NT2/D1 (cell line): Measurements from ENCODE around the gene THBD.

Source experiments
- SUZ12 ChIP-seq: IDR thresholded peaks from 2 replicates; pipeline ENCODE4 v1.6.1; 2011; ENCODE audit not compliant: insufficient read length, insufficient read depth; ENCODE audit errors: extremely low read depth
- YY1 ChIP-seq: IDR thresholded peaks from 2 replicates; pipeline ENCODE4 v1.6.1; 2011; ENCODE audit not compliant: insufficient read length, insufficient read depth
- ZNF274 ChIP-seq: IDR thresholded peaks from 2 replicates; pipeline ENCODE4 v1.6.1; 2011; ENCODE audit warnings: mild to moderate bottlenecking, low read depth, low read length

- TF ChIP-seq YY1, result no peak
- no peak for TF ChIP-seq ZNF274
- no peak for TF ChIP-seq SUZ12
Measured at GRCh38 chr20:23086056-23086566, 36.6 kb upstream of the THBD start, which contains the start of gene CD93.
